Osteocyte (in vitro differentiated cells): Measurements from ENCODE around the gene PLCZ1. TPM values are rescaled to one million over a fixed set of nuclear protein-coding genes. Genes with fewer than 3 reads are reported as not detected.

Experiments used
- DNase-seq: peaks from one replicate; pipeline ENCODE4 v3.0.0; 2021; ENCODE audit warnings: mixed read lengths; ENCODE audit not compliant: unreplicated experiment; ENCODE audit errors: extremely low spot score
- H3K27ac Mint-ChIP-seq: one replicate; pipeline ENCODE4 v1.8.0; 2021; ENCODE audit warnings: mild to moderate bottlenecking, mixed read lengths; ENCODE audit not compliant: unreplicated experiment
- H3K27me3 Mint-ChIP-seq: one replicate; pipeline ENCODE4 v1.8.0; 2021; ENCODE audit warnings: mixed read lengths; ENCODE audit not compliant: unreplicated experiment
- H3K36me3 Mint-ChIP-seq: one replicate; pipeline ENCODE4 v1.8.0; 2021; ENCODE audit warnings: mixed read lengths; ENCODE audit not compliant: unreplicated experiment
- H3K4me1 Mint-ChIP-seq: one replicate; pipeline ENCODE4 v1.8.0; 2021; ENCODE audit warnings: mixed read lengths; ENCODE audit not compliant: unreplicated experiment
- H3K4me3 Mint-ChIP-seq: one replicate; pipeline ENCODE4 v1.8.0; 2021; ENCODE audit warnings: mild to moderate bottlenecking, moderate library complexity, mixed read lengths; ENCODE audit not compliant: unreplicated experiment
- H3K9me3 Mint-ChIP-seq: one replicate; pipeline ENCODE4 v1.8.0; 2021; ENCODE audit warnings: mixed read lengths; ENCODE audit not compliant: unreplicated experiment
- total RNA-seq: library from RNA; stranded (reverse); gene quantifications from 2 replicates; pipeline ENCODE4 v1.2.1, GENCODE V29; 2021
- TF ChIP-seq, protein P1 (sequence below): fragments of 200-600 bp; sonication (generic); IDR thresholded peaks from 2 replicates; pipeline ENCODE4 v1.5.0; 2021; ENCODE audit warnings: antibody characterized with exemption, mild to moderate bottlenecking, moderate library complexity

Gene PLCZ1
- total RNA-seq, 1 donor from 2014 or later, result not detected

DNA sequence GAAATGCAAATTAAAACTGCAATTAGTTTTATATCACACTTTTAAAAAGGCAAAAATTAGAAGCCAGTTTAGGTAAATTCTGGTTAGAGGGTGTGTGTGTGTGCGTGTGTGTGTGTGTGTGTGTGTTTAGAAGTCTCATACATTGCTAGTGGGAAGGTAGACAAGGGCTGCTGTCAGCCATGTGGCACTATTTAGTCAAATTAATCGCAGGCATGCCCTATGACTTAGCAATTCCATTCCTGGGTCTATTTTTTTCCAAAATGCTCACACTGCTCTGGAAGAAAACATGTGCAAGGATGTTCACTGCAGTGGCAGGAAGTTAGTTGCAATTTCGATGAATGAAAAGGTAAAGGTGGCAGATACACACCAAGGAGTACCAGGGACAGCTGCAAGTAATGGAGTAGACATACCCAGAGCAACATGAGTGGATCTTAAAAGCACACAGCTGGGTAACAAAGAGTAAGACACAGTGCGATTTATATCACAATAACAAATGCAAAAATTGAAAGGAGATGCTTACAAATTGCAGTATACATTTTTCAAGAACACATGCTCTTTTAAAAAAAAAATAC is 11.7 kb upstream of the PLCZ1 start:
- Mint-ChIP-seq H3K4me1 (peaks cover 39% of the 10 kb centered on the region), H3K9me3 (no peaks in the 10 kb centered on the region), H3K27ac (no peak overlapping the region)

DNA sequence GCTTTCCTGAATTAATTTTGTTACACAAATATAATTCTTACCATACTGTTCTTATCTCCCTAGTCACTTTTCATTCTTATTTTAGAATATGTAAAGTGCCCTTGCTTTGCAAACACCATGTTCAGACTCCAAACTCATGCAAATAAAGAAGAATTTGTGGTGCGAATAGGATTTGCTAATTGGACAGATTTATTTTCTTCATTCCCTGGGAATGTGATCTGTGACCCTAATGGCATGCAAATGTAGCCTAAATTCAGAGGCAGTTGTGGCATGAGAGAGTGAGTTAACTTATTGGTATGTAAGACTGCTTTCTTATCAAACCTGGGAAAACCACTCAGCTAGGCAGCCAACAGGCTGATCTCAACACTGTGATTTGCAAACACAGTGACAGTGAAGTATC is 10.1 kb upstream of the PLCZ1 start:
- Mint-ChIP-seq H3K4me1 (peaks cover 30% of the 10 kb centered on the region), H3K36me3 (no peaks in the 10 kb centered on the region), H3K27me3 (no peaks in the 10 kb centered on the region), H3K27ac (no peak overlapping the region), H3K4me3 (no peak overlapping the region), H3K9me3 (no peaks in the 10 kb centered on the region)
- no peak for DNase-seq
- TF ChIP-seq, protein P1, sequence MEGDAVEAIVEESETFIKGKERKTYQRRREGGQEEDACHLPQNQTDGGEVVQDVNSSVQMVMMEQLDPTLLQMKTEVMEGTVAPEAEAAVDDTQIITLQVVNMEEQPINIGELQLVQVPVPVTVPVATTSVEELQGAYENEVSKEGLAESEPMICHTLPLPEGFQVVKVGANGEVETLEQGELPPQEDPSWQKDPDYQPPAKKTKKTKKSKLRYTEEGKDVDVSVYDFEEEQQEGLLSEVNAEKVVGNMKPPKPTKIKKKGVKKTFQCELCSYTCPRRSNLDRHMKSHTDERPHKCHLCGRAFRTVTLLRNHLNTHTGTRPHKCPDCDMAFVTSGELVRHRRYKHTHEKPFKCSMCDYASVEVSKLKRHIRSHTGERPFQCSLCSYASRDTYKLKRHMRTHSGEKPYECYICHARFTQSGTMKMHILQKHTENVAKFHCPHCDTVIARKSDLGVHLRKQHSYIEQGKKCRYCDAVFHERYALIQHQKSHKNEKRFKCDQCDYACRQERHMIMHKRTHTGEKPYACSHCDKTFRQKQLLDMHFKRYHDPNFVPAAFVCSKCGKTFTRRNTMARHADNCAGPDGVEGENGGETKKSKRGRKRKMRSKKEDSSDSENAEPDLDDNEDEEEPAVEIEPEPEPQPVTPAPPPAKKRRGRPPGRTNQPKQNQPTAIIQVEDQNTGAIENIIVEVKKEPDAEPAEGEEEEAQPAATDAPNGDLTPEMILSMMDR, result no peak

More for the DNA sequence above, 11.7 kb upstream of the PLCZ1 start:
- DNase-seq, result no peak
- TF ChIP-seq, protein P1, result no peak
- H3K36me3 Mint-ChIP-seq, result no peaks in the 10 kb centered on the region
- H3K27me3 Mint-ChIP-seq, result no peaks in the 10 kb centered on the region
- H3K4me3 Mint-ChIP-seq, result no peak overlapping the region

GRCh38 chr12:18731156-18731555 is 6.7 kb downstream of the PLCZ1 start:
- H3K4me3 Mint-ChIP-seq, result no peak overlapping the region
- no peaks in the 10 kb centered on the region for H3K27me3 Mint-ChIP-seq
- H3K36me3 Mint-ChIP-seq, result peaks cover 2% of the 10 kb centered on the region
- H3K4me1 Mint-ChIP-seq, result no peaks in the 10 kb centered on the region
- no peak overlapping the region for H3K27ac Mint-ChIP-seq
- no peak for DNase-seq
- peaks cover 16% of the 10 kb centered on the region for H3K9me3 Mint-ChIP-seq
- TF ChIP-seq, protein P1, result no peak

DNA sequence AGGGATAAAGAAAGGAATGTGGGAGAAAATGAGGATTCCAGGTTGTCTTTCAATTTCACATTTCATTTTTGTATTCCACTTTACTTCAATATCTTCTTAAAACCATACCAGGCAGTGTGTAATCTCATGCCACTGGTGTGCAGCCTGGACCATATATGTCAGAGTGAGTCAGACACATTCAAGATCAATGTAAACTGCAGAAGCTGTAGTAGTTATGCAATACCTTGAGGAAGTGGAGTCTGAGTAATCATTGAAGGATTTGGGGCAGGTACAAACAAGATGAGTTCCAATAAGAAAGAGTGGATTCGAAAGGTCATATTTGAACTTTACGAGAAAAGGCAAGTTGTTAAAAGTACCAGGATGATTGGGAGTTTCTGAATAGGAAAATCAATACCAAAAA is 14.1 kb downstream of the PLCZ1 start:
- no peak overlapping the region for H3K27ac Mint-ChIP-seq
- no peak overlapping the region for H3K4me3 Mint-ChIP-seq
- H3K27me3 Mint-ChIP-seq, result no peaks in the 10 kb centered on the region
- DNase-seq, result no peak
- H3K4me1 Mint-ChIP-seq, result no peaks in the 10 kb centered on the region
- no peaks in the 10 kb centered on the region for H3K9me3 Mint-ChIP-seq
- TF ChIP-seq, protein P1, result no peak
- H3K36me3 Mint-ChIP-seq, result no peaks in the 10 kb centered on the region

DNA sequence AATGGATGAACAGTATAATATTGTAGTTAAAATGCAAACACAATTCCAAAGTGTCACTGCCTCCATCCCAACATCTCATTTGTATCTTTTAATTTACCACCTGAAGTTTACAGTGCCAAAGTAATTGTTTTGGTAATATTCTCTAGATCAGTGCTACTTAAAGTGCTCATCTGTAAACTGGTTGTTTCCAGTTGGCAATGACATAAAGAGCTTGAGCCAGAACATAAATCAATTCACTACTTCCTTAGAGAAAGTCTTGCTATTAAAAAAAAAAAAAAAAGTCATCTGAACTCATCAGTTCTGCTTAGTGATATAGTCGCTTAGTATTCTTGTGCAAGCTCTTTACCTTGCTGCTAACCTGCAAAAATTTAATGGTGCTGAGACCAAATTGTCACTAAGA is 16.4 kb downstream of the PLCZ1 start:
- Mint-ChIP-seq H3K27ac (no peak overlapping the region), H3K9me3 (no peaks in the 10 kb centered on the region), H3K27me3 (no peaks in the 10 kb centered on the region), H3K36me3 (no peaks in the 10 kb centered on the region), H3K4me3 (no peak overlapping the region), H3K4me1 (no peaks in the 10 kb centered on the region)
- no peak for DNase-seq
- TF ChIP-seq, protein P1, result no peak
